Measurements from ENCODE around the gene GRIN3B.

- TF ChIP-seq CTCF (tag by site-specific recombination; IDR thresholded peaks at IDR 0.05) (no peak), PRDM10 (tag by site-specific recombination; IDR thresholded peaks at IDR 0.05) (no peak), ZNF354C (tag by site-specific recombination; IDR thresholded peaks at IDR 0.05; ENCODE audit: borderline replicate concordance, low read depth) (no peak), ZNF747 (tag by site-specific recombination; IDR thresholded peaks at IDR 0.05) (no peak), ZEB2 (tag by site-specific recombination; IDR thresholded peaks at IDR 0.05) (no peak), ZNF121 (tag by site-specific recombination; IDR thresholded peaks at IDR 0.05) (no peak), PRDM1 (tag by site-specific recombination; IDR thresholded peaks at IDR 0.05) (no peak), ZNF596 (tag by site-specific recombination; IDR thresholded peaks at IDR 0.05) (no peak), ZNF184 (tag by site-specific recombination; IDR thresholded peaks at IDR 0.05) (no peak), ZNF202 (tag by site-specific recombination; IDR thresholded peaks at IDR 0.05; ENCODE audit: borderline replicate concordance) (no peak), MEIS1 (CRISPR knock-in tag; IDR thresholded peaks at IDR 0.05; ENCODE audit: borderline replicate concordance) (no peak)
Observed at GRCh38 chr19:994516-994915, 5.7 kb upstream of the GRIN3B start.
